HepG2 (cell line): ENCODE measurements around the gene CARMIL3. TPM values are rescaled to one million over a fixed set of nuclear protein-coding genes. Genes with fewer than 3 reads are reported as not detected.

Experiments
- CBX5 ChIP-seq: sonication (generic); formaldehyde crosslinking; IDR thresholded peaks from 2 replicates; pipeline ENCODE4 v1.4.0; 2020; ENCODE audit warnings: missing genetic modification reagents, borderline replicate concordance
- EHMT2 ChIP-seq: fragments of 200-600 bp; sonication (generic); IDR thresholded peaks from 2 replicates; pipeline ENCODE4 v1.7.0; 2017; ENCODE audit warnings: antibody characterized with exemption, low read depth, low read length, borderline replicate concordance
- ELF3 ChIP-seq: IDR thresholded peaks from 2 replicates; pipeline ENCODE4 v1.6.1; 2016; ENCODE audit warnings: missing genetic modification reagents, missing compliant biosample characterization
- KLF16 ChIP-seq, 2 experiments: sonication (generic) in 1 of 2; formaldehyde crosslinking in 1 of 2; IDR thresholded peaks; 2 replicates each; pipeline versions ENCODE4 v1.6.1 to v1.8.0; 2016 to 2023; ENCODE audit warnings: missing genetic modification reagents in 2 of 2, missing compliant biosample characterization in 1 of 2
- NFKBIZ ChIP-seq: IDR thresholded peaks from 2 replicates; pipeline ENCODE4 v1.6.1; 2018; ENCODE audit warnings: missing genetic modification reagents, missing compliant biosample characterization
- NR2F6 ChIP-seq, 2 experiments: IDR thresholded peaks; 2 replicates each; pipeline ENCODE4 v1.6.1; 2016; ENCODE audit warnings: antibody characterized with exemption in 1 of 2, mild to moderate bottlenecking in 1 of 2
- RAD21 ChIP-seq: fragments of 450-650 bp; formaldehyde crosslinking; IDR thresholded peaks from 2 replicates; pipeline ENCODE4 v1.5.0; 2020; ENCODE audit warnings: mild to moderate bottlenecking
- SMC3 ChIP-seq: IDR thresholded peaks from 2 replicates; pipeline ENCODE4 v1.6.1; 2011; ENCODE audit warnings: low read length, improper control_type of control experiment
- SRY ChIP-seq: sonication (generic); formaldehyde crosslinking; IDR thresholded peaks from 2 replicates; pipeline ENCODE4 v1.8.0; 2022; ENCODE audit warnings: mild to moderate bottlenecking, missing genetic modification reagents
- TCF7L2 ChIP-seq: IDR thresholded peaks from 2 replicates; pipeline ENCODE4 v1.6.1; 2011; ENCODE audit warnings: mild to moderate bottlenecking, low read depth, low read length, moderate library complexity
- U2AF1 ChIP-seq: fragments of 200-400 bp; formaldehyde crosslinking; optimal IDR thresholded peaks from 2 replicates; pipeline ENCODE3; 2017; ENCODE audit warnings: mild to moderate bottlenecking, low read depth, low read length
- ZNF124 ChIP-seq: sonication (generic); formaldehyde crosslinking; IDR thresholded peaks from 2 replicates; pipeline ENCODE4 v1.4.0; 2020; ENCODE audit warnings: missing genetic modification reagents
- ZNF256 ChIP-seq: sonication (generic); formaldehyde crosslinking; conservative IDR thresholded peaks from 2 replicates; pipeline ENCODE4 v1.4.0; 2020; ENCODE audit warnings: missing genetic modification reagents
- ZNF274 ChIP-seq: sonication (generic); formaldehyde crosslinking; IDR thresholded peaks from 2 replicates; pipeline ENCODE4 v1.5.1; 2020; ENCODE audit warnings: mild to moderate bottlenecking, missing genetic modification reagents
- ZNF30 ChIP-seq: sonication (generic); formaldehyde crosslinking; IDR thresholded peaks from 2 replicates; pipeline ENCODE4 v1.5.0; 2020; ENCODE audit warnings: mild to moderate bottlenecking, missing genetic modification reagents
- ZNF354B ChIP-seq: sonication (generic); formaldehyde crosslinking; IDR thresholded peaks from 2 replicates; pipeline ENCODE4 v1.8.0; 2022; ENCODE audit warnings: mild to moderate bottlenecking, missing genetic modification reagents
- ZNF557 ChIP-seq: sonication (generic); formaldehyde crosslinking; IDR thresholded peaks from 2 replicates; pipeline ENCODE4 v1.4.0; 2020; ENCODE audit warnings: missing genetic modification reagents
- ZNF563 ChIP-seq: sonication (generic); formaldehyde crosslinking; IDR thresholded peaks from 2 replicates; pipeline ENCODE4 v1.8.0; 2022; ENCODE audit warnings: mild to moderate bottlenecking, moderate library complexity, missing genetic modification reagents
- polyA plus RNA-seq, 8 experiments: library from polyadenylated mRNA; depleted of rRNA in 3 of 8; stranded (reverse) in 7 of 8; unstranded in 1 of 8; fragments of >200 nt; fragmentation: Illumina TruSeq in 4 of 8; extraction: Trizol in 4 of 8; gene quantifications; 2 replicates each; pipeline versions ENCODE4 v1.2.1 to v1.2.3, GENCODE V29; 2011 to 2016; ENCODE audit warnings: low read depth in 4 of 8, missing spikeins in 1 of 8, mixed read lengths in 1 of 8; ENCODE audit not compliant: insufficient read depth in 1 of 8
- total RNA-seq, 5 experiments: library from RNA; depleted of rRNA; stranded (reverse); fragments of >200 nt; fragmentation: Illumina TruSeq; extraction: Trizol; gene quantifications; 2 replicates each; pipeline ENCODE4 v1.2.3, GENCODE V29; 2016; ENCODE audit warnings: low read depth in 1 of 5
- TF ChIP-seq, protein P1 (sequence below): IDR thresholded peaks from 2 replicates; pipeline ENCODE4 v1.6.1; 2016; ENCODE audit warnings: low read depth, missing genetic modification reagents, missing compliant biosample characterization
- TF ChIP-seq, protein P2 (sequence below): sonication (generic); formaldehyde crosslinking; IDR thresholded peaks from 2 replicates; pipeline ENCODE4 v1.4.0; 2020; ENCODE audit warnings: missing genetic modification reagents

The CARMIL3 gene
- total and polyA plus RNA-seq, 2 of the 13 experiments (the other 11 are each of a cell fraction or from before 2014, with no cell fraction given), result 0.27 to 0.55 TPM

DNA sequence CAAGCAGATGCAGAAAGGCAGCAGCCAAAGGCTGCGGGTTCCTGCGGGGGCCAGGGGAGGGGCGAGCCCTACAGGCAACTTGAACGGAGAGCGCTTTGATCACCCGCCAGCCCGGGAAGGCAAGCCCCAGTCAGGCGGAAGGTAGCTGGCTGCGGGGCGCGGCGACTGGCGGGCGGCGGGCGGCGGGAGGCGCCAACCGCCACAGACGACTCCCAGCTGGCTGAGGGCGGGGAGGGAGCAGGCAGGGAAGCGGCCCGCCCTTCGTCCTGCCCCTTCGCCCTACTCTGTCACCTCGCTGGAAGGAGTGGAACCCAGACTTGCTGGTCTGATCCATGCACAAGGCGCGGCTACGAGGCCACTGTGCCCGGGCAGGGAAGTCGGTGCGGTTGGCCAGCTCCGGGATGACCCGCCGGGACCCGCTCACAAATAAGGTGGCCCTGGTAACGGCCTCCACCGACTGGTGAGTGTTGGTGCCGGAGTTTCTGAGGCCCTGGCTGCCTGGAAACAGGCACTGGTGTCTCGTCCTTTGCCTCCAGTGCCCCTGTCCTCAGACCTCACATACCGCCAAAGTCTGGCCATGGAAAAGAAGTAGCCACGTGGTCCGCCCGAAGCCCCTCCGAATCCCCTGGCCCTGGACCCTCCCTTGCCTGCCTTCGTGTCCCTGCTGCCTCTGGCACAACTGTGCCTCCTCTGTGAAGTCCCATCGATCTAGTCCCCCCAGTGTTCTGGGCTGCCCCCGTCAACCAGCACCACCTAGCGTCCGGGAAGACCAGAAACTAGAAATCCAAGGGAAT is 15.4 kb upstream of the CARMIL3 start (continued):
- TF ChIP-seq ZNF274 (CRISPR knock-in tag) (peak; percentile 91; the same call in 1 of the 2 replicates), ZNF563 (peak; percentile 82), ZNF124 (peak; percentile 72), U2AF1 (no peak), KLF16 (CRISPR knock-in tag; IDR thresholded peaks at IDR 0.05) (peak in 1 of 2 experiments; percentile 86; a peak in 2 of 4 replicates), ZNF30 (CRISPR knock-in tag) (0 out of 2 replicates have a peak, but pooled peaks have one; percentile 36), ZNF256 (CRISPR knock-in tag) (no peak), SMC3 (peak; percentile 80), ZNF557 (CRISPR knock-in tag) (peak; percentile 82; the same call in 1 of the 2 replicates), NR2F6 (IDR thresholded peaks at IDR 0.05) (no peak), NR2F6 (CRISPR knock-in tag; IDR thresholded peaks at IDR 0.05) (peak; percentile 54; the same call in 1 of the 2 replicates), NFKBIZ (CRISPR knock-in tag) (peak; percentile 77; the same call in 1 of the 2 replicates), CBX5 (peak; percentile 87; the same call in 1 of the 2 replicates), TCF7L2 (no peak), ELF3 (CRISPR knock-in tag) (peak; percentile 70), EHMT2 (no peak), SRY (CRISPR knock-in tag) (no peak), ZNF354B (0 out of 2 replicates have a peak, but pooled peaks have one; percentile 38), RAD21 (CRISPR knock-in tag) (peak; percentile 87)
- TF ChIP-seq, protein P1, sequence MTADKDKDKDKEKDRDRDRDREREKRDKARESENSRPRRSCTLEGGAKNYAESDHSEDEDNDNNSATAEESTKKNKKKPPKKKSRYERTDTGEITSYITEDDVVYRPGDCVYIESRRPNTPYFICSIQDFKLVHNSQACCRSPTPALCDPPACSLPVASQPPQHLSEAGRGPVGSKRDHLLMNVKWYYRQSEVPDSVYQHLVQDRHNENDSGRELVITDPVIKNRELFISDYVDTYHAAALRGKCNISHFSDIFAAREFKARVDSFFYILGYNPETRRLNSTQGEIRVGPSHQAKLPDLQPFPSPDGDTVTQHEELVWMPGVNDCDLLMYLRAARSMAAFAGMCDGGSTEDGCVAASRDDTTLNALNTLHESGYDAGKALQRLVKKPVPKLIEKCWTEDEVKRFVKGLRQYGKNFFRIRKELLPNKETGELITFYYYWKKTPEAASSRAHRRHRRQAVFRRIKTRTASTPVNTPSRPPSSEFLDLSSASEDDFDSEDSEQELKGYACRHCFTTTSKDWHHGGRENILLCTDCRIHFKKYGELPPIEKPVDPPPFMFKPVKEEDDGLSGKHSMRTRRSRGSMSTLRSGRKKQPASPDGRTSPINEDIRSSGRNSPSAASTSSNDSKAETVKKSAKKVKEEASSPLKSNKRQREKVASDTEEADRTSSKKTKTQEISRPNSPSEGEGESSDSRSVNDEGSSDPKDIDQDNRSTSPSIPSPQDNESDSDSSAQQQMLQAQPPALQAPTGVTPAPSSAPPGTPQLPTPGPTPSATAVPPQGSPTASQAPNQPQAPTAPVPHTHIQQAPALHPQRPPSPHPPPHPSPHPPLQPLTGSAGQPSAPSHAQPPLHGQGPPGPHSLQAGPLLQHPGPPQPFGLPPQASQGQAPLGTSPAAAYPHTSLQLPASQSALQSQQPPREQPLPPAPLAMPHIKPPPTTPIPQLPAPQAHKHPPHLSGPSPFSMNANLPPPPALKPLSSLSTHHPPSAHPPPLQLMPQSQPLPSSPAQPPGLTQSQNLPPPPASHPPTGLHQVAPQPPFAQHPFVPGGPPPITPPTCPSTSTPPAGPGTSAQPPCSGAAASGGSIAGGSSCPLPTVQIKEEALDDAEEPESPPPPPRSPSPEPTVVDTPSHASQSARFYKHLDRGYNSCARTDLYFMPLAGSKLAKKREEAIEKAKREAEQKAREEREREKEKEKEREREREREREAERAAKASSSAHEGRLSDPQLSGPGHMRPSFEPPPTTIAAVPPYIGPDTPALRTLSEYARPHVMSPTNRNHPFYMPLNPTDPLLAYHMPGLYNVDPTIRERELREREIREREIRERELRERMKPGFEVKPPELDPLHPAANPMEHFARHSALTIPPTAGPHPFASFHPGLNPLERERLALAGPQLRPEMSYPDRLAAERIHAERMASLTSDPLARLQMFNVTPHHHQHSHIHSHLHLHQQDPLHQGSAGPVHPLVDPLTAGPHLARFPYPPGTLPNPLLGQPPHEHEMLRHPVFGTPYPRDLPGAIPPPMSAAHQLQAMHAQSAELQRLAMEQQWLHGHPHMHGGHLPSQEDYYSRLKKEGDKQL (CRISPR knock-in tag), result 0 out of 2 replicates have a peak, but pooled peaks have one; percentile 2
- TF ChIP-seq, protein P2, sequence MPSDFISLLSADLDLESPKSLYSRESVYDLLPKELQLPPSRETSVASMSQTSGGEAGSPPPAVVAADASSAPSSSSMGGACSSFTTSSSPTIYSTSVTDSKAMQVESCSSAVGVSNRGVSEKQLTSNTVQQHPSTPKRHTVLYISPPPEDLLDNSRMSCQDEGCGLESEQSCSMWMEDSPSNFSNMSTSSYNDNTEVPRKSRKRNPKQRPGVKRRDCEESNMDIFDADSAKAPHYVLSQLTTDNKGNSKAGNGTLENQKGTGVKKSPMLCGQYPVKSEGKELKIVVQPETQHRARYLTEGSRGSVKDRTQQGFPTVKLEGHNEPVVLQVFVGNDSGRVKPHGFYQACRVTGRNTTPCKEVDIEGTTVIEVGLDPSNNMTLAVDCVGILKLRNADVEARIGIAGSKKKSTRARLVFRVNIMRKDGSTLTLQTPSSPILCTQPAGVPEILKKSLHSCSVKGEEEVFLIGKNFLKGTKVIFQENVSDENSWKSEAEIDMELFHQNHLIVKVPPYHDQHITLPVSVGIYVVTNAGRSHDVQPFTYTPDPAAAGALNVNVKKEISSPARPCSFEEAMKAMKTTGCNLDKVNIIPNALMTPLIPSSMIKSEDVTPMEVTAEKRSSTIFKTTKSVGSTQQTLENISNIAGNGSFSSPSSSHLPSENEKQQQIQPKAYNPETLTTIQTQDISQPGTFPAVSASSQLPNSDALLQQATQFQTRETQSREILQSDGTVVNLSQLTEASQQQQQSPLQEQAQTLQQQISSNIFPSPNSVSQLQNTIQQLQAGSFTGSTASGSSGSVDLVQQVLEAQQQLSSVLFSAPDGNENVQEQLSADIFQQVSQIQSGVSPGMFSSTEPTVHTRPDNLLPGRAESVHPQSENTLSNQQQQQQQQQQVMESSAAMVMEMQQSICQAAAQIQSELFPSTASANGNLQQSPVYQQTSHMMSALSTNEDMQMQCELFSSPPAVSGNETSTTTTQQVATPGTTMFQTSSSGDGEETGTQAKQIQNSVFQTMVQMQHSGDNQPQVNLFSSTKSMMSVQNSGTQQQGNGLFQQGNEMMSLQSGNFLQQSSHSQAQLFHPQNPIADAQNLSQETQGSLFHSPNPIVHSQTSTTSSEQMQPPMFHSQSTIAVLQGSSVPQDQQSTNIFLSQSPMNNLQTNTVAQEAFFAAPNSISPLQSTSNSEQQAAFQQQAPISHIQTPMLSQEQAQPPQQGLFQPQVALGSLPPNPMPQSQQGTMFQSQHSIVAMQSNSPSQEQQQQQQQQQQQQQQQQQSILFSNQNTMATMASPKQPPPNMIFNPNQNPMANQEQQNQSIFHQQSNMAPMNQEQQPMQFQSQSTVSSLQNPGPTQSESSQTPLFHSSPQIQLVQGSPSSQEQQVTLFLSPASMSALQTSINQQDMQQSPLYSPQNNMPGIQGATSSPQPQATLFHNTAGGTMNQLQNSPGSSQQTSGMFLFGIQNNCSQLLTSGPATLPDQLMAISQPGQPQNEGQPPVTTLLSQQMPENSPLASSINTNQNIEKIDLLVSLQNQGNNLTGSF (CRISPR knock-in tag), result no peak
